ENCODE measurements around the gene LRRN2. TPM values are rescaled to one million over a fixed set of nuclear protein-coding genes. Genes with fewer than 3 reads are reported as not detected.

LRRN2 gene
- total and polyA plus RNA-seq, 2 of the 8 experiments (the other 6 are each of a cell fraction or from before 2014, with no cell fraction given): 1.8 to 2.3 TPM

DNA sequence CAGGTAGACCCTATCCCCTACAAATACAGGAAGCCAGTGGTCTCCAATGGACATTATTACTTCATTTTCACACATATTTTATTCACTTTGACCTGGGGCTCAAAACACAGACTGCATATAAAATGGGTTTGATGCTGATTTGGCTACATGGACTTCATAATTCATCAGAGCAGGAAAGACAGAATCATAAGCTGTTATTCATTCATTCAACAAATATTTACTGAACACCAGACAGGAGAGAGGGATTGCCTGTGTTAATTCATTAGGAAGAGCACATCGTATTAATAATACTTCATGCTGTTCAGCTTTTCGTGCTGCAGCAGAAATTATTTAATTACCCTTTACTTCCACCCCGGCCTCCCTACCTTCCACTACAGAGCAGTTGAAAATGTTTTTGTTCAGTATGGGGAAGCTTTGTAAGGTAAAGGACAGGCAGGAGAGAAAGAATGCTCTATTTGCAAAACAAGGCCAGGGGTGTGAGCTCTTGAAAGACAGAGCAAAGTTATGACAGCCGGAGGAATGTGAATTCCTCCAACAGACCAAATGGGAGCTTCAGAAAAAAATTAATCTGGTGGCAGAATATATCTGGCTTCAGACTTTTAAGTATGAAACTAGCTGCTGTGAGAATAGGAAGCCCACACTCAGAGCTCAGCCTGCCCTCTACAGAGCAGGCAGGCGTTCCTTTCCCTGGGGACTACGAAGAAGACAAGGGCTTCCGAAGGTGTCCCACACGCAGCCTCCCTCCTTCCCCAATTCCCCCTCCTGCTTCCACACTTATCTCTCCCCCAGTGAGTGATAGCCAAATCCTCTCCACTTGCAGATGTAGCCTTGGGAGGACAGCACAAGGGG lies 111.3 kb downstream of the LRRN2 start:
- H3K56ac ChIP-seq (replicated peaks; ENCODE audit: insufficient read length, low read depth, low read length): no peak overlapping the region
- H3K9me3 ChIP-seq (ENCODE audit: insufficient read depth in 2 of 2, low read depth in 1 of 2, low read length in 1 of 2): no peaks in the 10 kb centered on the region
- H3K36me3 ChIP-seq (ENCODE audit: control insufficient read depth in 2 of 4, insufficient read depth in 4 of 4, low read length in 3 of 4): no peaks in the 10 kb centered on the region
- ChIA-PET CTCF (ENCODE audit: partially characterized antibody) (interaction anchor here (0.6 to 28.0 kb wide), 21 partner anchors 7 to 487 kb away, joined by 3 to 397 read pairs (median 3); no protein-coding TSS in a partner anchor), POLR2A (ENCODE audit: partially characterized antibody) (interaction anchor here (0.6 to 2.2 kb wide), 10 partner anchors 11 to 190 kb away, joined by 3 to 9 read pairs (median 4); partner anchors contain the start of genes LRRN2 and MDM4)
- H4K8ac ChIP-seq (ENCODE audit: extremely low read depth, insufficient read depth, low read length): no peak overlapping the region
- peak overlapping the region in 1 of 4 experiments; percentile 30; a peak in 2 of 8 replicates for H3K4me3 ChIP-seq (ENCODE audit: extremely low read depth in 1 of 4, insufficient read depth in 2 of 4, low read depth in 3 of 4, low read length in 4 of 4)
- H2BK15ac ChIP-seq (ENCODE audit: low read length): peak overlapping the region; percentile 22; the same call in 1 of the 2 replicates
- no peak overlapping the region for H3K23ac ChIP-seq (ENCODE audit: insufficient read length)
- no peaks in the 10 kb centered on the region for H3K79me1 ChIP-seq (ENCODE audit: low read depth, low read length)
- no peak overlapping the region for H3K9ac ChIP-seq (replicated peaks in 1 of 4; ENCODE audit: extremely low read depth in 1 of 4, low read depth in 3 of 4, low read length in 3 of 4)
- peaks cover 23 to 50% (median 40%) of the 10 kb centered on the region in 4 experiments for H3K4me1 ChIP-seq (replicated peaks in 1 of 4; ENCODE audit: control insufficient read depth in 3 of 4, insufficient read depth in 4 of 4, low read length in 3 of 4)
- peak overlapping the region; percentile 62 for H2BK120ac ChIP-seq (replicated peaks; ENCODE audit: low read depth, low read length)
- 16% methylated on average over 6 of the region's 8 CpGs; no CpG with 5 or more reads in 1 of the 2 experiments for WGBS, 2 experiments (ENCODE audit: extremely low coverage in 1 of 2, insufficient coverage in 1 of 2, insufficient read length in 1 of 2, insufficient replicate concordance in 2 of 2, low coverage in 1 of 2, low lambda C conversion rate in 2 of 2, missing lambda C conversion rate in 1 of 2)
- H3K23me2 ChIP-seq (ENCODE audit: low read depth, low read length): no peaks in the 10 kb centered on the region
- no peak for DNase-seq (ENCODE audit: low read depth in 1 of 2, low spot score in 2 of 2)
- H3K79me2 ChIP-seq (ENCODE audit: control insufficient read depth in 1 of 2, insufficient read depth in 2 of 2, low read length in 2 of 2): no peaks in the 10 kb centered on the region
- peak overlapping the region; percentile 61; the same call in 1 of the 2 replicates for H2BK5ac ChIP-seq (ENCODE audit: low read depth, low read length)
- H3K27me3 ChIP-seq (replicated peaks in 1 of 4; ENCODE audit: control insufficient read depth in 3 of 4, extremely low read depth in 1 of 4, insufficient read depth in 3 of 4, low read length in 3 of 4): peaks cover 0 to 12% (median 3%) of the 10 kb centered on the region in 4 experiments; a peak in 3 of 7 replicates
- no peak overlapping the region for H2AK5ac ChIP-seq (ENCODE audit: low read depth, low read length)
- FAIRE-seq: no peak
- H2BK20ac ChIP-seq (ENCODE audit: low read length): peak overlapping the region; percentile 67; the same call in 1 of the 2 replicates
- no peak overlapping the region for H3K27ac ChIP-seq (ENCODE audit: low read depth, low read length)
- peak overlapping the region; percentile 6 for H4K91ac ChIP-seq (replicated peaks; ENCODE audit: insufficient read length, low read length)
- no peak overlapping the region for H2AFZ ChIP-seq (ENCODE audit: low read length)
- H3K14ac ChIP-seq (ENCODE audit: insufficient read length): no peak overlapping the region
- peak overlapping the region; percentile 49 to 55 for H3K4me2 ChIP-seq (ENCODE audit: insufficient read depth in 1 of 2, low read depth in 2 of 2, low read length in 2 of 2)
- H4K20me1 ChIP-seq (replicated peaks in 1 of 2; ENCODE audit: control insufficient read depth in 1 of 2, insufficient read depth in 2 of 2, low read length in 2 of 2): peaks cover 0 to 4% of the 10 kb centered on the region in 2 experiments
- no peak overlapping the region for H3K4ac ChIP-seq (replicated peaks; ENCODE audit: insufficient read length, low read depth, low read length)
- peak overlapping the region; percentile 50; the same call in 1 of the 2 replicates for H2BK12ac ChIP-seq (ENCODE audit: low read depth, low read length)
- no peak overlapping the region for H4K5ac ChIP-seq (ENCODE audit: insufficient read length, low read depth, low read length)
- peak overlapping the region; percentile 76 for H3K18ac ChIP-seq (ENCODE audit: extremely low read depth, low read length)
- no peak for TF ChIP-seq RAD21 (IDR thresholded peaks at IDR 0.05 in 1 of 2, conservative IDR thresholded peaks at IDR 0.05 in 1 of 2; ENCODE audit: low read depth in 2 of 2, low read length in 2 of 2)
- TF ChIP-seq KDM5A (IDR thresholded peaks at IDR 0.05; ENCODE audit: low read length): no peak
- TF ChIP-seq, protein P1, sequence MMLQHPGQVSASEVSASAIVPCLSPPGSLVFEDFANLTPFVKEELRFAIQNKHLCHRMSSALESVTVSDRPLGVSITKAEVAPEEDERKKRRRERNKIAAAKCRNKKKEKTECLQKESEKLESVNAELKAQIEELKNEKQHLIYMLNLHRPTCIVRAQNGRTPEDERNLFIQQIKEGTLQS (IDR thresholded peaks at IDR 0.05; ENCODE audit: insufficient read depth, low read depth, low read length): no peak
- TF ChIP-seq KDM4A (IDR thresholded peaks at IDR 0.05; ENCODE audit: low read depth, low read length, severe bottlenecking): no peak
- no peak for TF ChIP-seq RBBP5 (IDR thresholded peaks at IDR 0.05; ENCODE audit: borderline replicate concordance, low read depth, low read length)
- TF ChIP-seq, protein P2, sequence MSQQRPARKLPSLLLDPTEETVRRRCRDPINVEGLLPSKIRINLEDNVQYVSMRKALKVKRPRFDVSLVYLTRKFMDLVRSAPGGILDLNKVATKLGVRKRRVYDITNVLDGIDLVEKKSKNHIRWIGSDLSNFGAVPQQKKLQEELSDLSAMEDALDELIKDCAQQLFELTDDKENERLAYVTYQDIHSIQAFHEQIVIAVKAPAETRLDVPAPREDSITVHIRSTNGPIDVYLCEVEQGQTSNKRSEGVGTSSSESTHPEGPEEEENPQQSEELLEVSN (IDR thresholded peaks at IDR 0.05): no peak
- TF ChIP-seq CHD2 (IDR thresholded peaks at IDR 0.05; ENCODE audit: low read length): no peak
- TF ChIP-seq PHF8 (conservative IDR thresholded peaks at IDR 0.05; ENCODE audit: low read depth, low read length): no peak
- TF ChIP-seq SRF (IDR thresholded peaks at IDR 0.05; ENCODE audit: low read depth, low read length): no peak
